ENCODE results near the gene PIAS3.

The PIAS3 gene

GRCh38 chr1:145857170-145857569, 1.7 kb downstream of the PIAS3 start:
- H3K4ac ChIP-seq (ENCODE audit: low read depth, low read length), result no peak overlapping the region
- H3K4me3 ChIP-seq (ENCODE audit: low read length), result no peak overlapping the region
- H3K79me1 ChIP-seq (ENCODE audit: low read length), result peaks cover 9% of the 10 kb centered on the region
- no peak overlapping the region for H4K5ac ChIP-seq (ENCODE audit: low read length)
- no peaks in the 10 kb centered on the region for H3K27me3 ChIP-seq (ENCODE audit: insufficient read depth, low read length, poor library complexity)
- H3K79me2 ChIP-seq (ENCODE audit: control insufficient read depth, insufficient read depth, low read length), result peaks cover 2% of the 10 kb centered on the region
- H3K36me3 ChIP-seq (ENCODE audit: control insufficient read depth, insufficient read depth, low read length), result peaks cover 25% of the 10 kb centered on the region
- no peak overlapping the region for H3K4me2 ChIP-seq (ENCODE audit: low read length)
- H4K8ac ChIP-seq (ENCODE audit: low read depth, low read length), result no peak overlapping the region
- H2BK120ac ChIP-seq (ENCODE audit: low read depth, low read length), result no peak overlapping the region
- no CpG with 5 or more reads among the region's 4 CpGs for WGBS (ENCODE audit: extremely low coverage, insufficient coverage, low lambda C conversion rate)
- H3K23ac ChIP-seq (ENCODE audit: low read length), result no peak overlapping the region
- no peak overlapping the region for H3K27ac ChIP-seq (ENCODE audit: low read depth, low read length)
- H2BK15ac ChIP-seq (replicated peaks; ENCODE audit: low read depth), result no peak overlapping the region
- H2BK5ac ChIP-seq (ENCODE audit: low read length), result no peak overlapping the region
- H2AK5ac ChIP-seq (ENCODE audit: low read length), result no peak overlapping the region
- H3K4me1 ChIP-seq (ENCODE audit: control insufficient read depth, low read depth, low read length), result peaks cover 5% of the 10 kb centered on the region
- H3K56ac ChIP-seq (ENCODE audit: low read length), result no peak overlapping the region
- no peak for DNase-seq
- no peak overlapping the region for H3K9ac ChIP-seq (ENCODE audit: low read length)
- H3K18ac ChIP-seq (ENCODE audit: low read length), result no peak overlapping the region

- no peak overlapping the region for H3K56ac ChIP-seq (ENCODE audit: low read length)
- no peak overlapping the region for H3K27ac ChIP-seq (ENCODE audit: low read depth, low read length)
- H3K4ac ChIP-seq (ENCODE audit: low read depth, low read length), result no peak overlapping the region
- H2BK15ac ChIP-seq (replicated peaks; ENCODE audit: low read depth), result no peak overlapping the region
- peaks cover 2% of the 10 kb centered on the region for H3K79me2 ChIP-seq (ENCODE audit: control insufficient read depth, insufficient read depth, low read length)
- no peaks in the 10 kb centered on the region for H3K27me3 ChIP-seq (ENCODE audit: insufficient read depth, low read length, poor library complexity)
- no peak overlapping the region for H3K4me2 ChIP-seq (ENCODE audit: low read length)
- no peak overlapping the region for H2BK120ac ChIP-seq (ENCODE audit: low read depth, low read length)
- WGBS (ENCODE audit: extremely low coverage, insufficient coverage, low lambda C conversion rate), result no CpG with 5 or more reads among the region's 7 CpGs
- H3K23ac ChIP-seq (ENCODE audit: low read length), result no peak overlapping the region
- no peak overlapping the region for H2AK5ac ChIP-seq (ENCODE audit: low read length)
- H2BK5ac ChIP-seq (ENCODE audit: low read length), result no peak overlapping the region
- no peak overlapping the region for H3K9ac ChIP-seq (ENCODE audit: low read length)
- no peak overlapping the region for H4K5ac ChIP-seq (ENCODE audit: low read length)
- no peak overlapping the region for H4K8ac ChIP-seq (ENCODE audit: low read depth, low read length)
- H3K4me1 ChIP-seq (ENCODE audit: control insufficient read depth, low read depth, low read length), result peaks cover 5% of the 10 kb centered on the region
- peaks cover 26% of the 10 kb centered on the region for H3K36me3 ChIP-seq (ENCODE audit: control insufficient read depth, insufficient read depth, low read length)
- H3K4me3 ChIP-seq (ENCODE audit: low read length), result no peak overlapping the region
- H3K18ac ChIP-seq (ENCODE audit: low read length), result no peak overlapping the region
- no peak for DNase-seq
- peaks cover 9% of the 10 kb centered on the region for H3K79me1 ChIP-seq (ENCODE audit: low read length)
Observed at GRCh38 chr1:145855426-145855948, 3.4 kb downstream of the PIAS3 start.

GRCh38 chr1:145849356-145850160, 9.3 kb downstream of the PIAS3 start:
- no peak overlapping the region for H3K56ac ChIP-seq (ENCODE audit: low read length)
- H2AK5ac ChIP-seq (ENCODE audit: low read length), result no peak overlapping the region
- no peak overlapping the region for H2BK5ac ChIP-seq (ENCODE audit: low read length)
- H3K4me2 ChIP-seq (ENCODE audit: low read length), result no peak overlapping the region
- WGBS (ENCODE audit: extremely low coverage, insufficient coverage, low lambda C conversion rate), result no CpG with 5 or more reads among the region's 15 CpGs
- peak; percentile 50 for DNase-seq
- no peaks in the 10 kb centered on the region for H3K27me3 ChIP-seq (ENCODE audit: insufficient read depth, low read length, poor library complexity)
- H3K27ac ChIP-seq (ENCODE audit: low read depth, low read length), result no peak overlapping the region
- H2BK120ac ChIP-seq (ENCODE audit: low read depth, low read length), result no peak overlapping the region
- no peak overlapping the region for H3K4me3 ChIP-seq (ENCODE audit: low read length)
- peaks cover 16% of the 10 kb centered on the region for H3K36me3 ChIP-seq (ENCODE audit: control insufficient read depth, insufficient read depth, low read length)
- H2BK15ac ChIP-seq (replicated peaks; ENCODE audit: low read depth), result no peak overlapping the region
- no peak overlapping the region for H3K18ac ChIP-seq (ENCODE audit: low read length)
- H4K5ac ChIP-seq (ENCODE audit: low read length), result no peak overlapping the region
- H3K23ac ChIP-seq (ENCODE audit: low read length), result no peak overlapping the region
- H3K79me2 ChIP-seq (ENCODE audit: control insufficient read depth, insufficient read depth, low read length), result no peaks in the 10 kb centered on the region
- H4K8ac ChIP-seq (ENCODE audit: low read depth, low read length), result no peak overlapping the region
- H3K4me1 ChIP-seq (ENCODE audit: control insufficient read depth, low read depth, low read length), result no peaks in the 10 kb centered on the region
- H3K9ac ChIP-seq (ENCODE audit: low read length), result no peak overlapping the region
- H3K4ac ChIP-seq (ENCODE audit: low read depth, low read length), result no peak overlapping the region
- no peaks in the 10 kb centered on the region for H3K79me1 ChIP-seq (ENCODE audit: low read length)

GRCh38 chr1:145847827-145848226, 11.1 kb downstream of the PIAS3 start:
- H3K79me1 ChIP-seq (ENCODE audit: low read length), result no peaks in the 10 kb centered on the region
- H2BK15ac ChIP-seq (replicated peaks; ENCODE audit: low read depth), result no peak overlapping the region
- H3K27ac ChIP-seq (ENCODE audit: low read depth, low read length), result no peak overlapping the region
- H3K18ac ChIP-seq (ENCODE audit: low read length), result no peak overlapping the region
- H2BK5ac ChIP-seq (ENCODE audit: low read length), result no peak overlapping the region
- WGBS (ENCODE audit: extremely low coverage, insufficient coverage, low lambda C conversion rate), result no CpG with 5 or more reads among the region's 3 CpGs
- no peak overlapping the region for H4K5ac ChIP-seq (ENCODE audit: low read length)
- no peak overlapping the region for H3K4me2 ChIP-seq (ENCODE audit: low read length)
- no peak overlapping the region for H2AK5ac ChIP-seq (ENCODE audit: low read length)
- H3K4me1 ChIP-seq (ENCODE audit: control insufficient read depth, low read depth, low read length), result no peaks in the 10 kb centered on the region
- no peak overlapping the region for H3K4ac ChIP-seq (ENCODE audit: low read depth, low read length)
- H4K8ac ChIP-seq (ENCODE audit: low read depth, low read length), result no peak overlapping the region
- H3K79me2 ChIP-seq (ENCODE audit: control insufficient read depth, insufficient read depth, low read length), result no peaks in the 10 kb centered on the region
- peaks cover 8% of the 10 kb centered on the region for H3K36me3 ChIP-seq (ENCODE audit: control insufficient read depth, insufficient read depth, low read length)
- no peak overlapping the region for H3K56ac ChIP-seq (ENCODE audit: low read length)
- no peak for DNase-seq
- no peak overlapping the region for H2BK120ac ChIP-seq (ENCODE audit: low read depth, low read length)
- H3K27me3 ChIP-seq (ENCODE audit: insufficient read depth, low read length, poor library complexity), result no peaks in the 10 kb centered on the region
- H3K4me3 ChIP-seq (ENCODE audit: low read length), result no peak overlapping the region
- H3K23ac ChIP-seq (ENCODE audit: low read length), result no peak overlapping the region
- H3K9ac ChIP-seq (ENCODE audit: low read length), result no peak overlapping the region

GRCh38 chr1:145846201-145846612, 12.7 kb downstream of the PIAS3 start:
- Histone ChIP-seq H3K79me2 (ENCODE audit: control insufficient read depth, insufficient read depth, low read length) (no peaks in the 10 kb centered on the region), H3K36me3 (ENCODE audit: control insufficient read depth, insufficient read depth, low read length) (peaks cover 9% of the 10 kb centered on the region)

More at GRCh38 chr1:145846201-145846612, 12.7 kb downstream of the PIAS3 start:
- peak; percentile 65 for DNase-seq
- Histone ChIP-seq H2AK5ac (ENCODE audit: low read length) (no peak overlapping the region), H2BK120ac (ENCODE audit: low read depth, low read length) (no peak overlapping the region), H3K18ac (ENCODE audit: low read length) (peak overlapping the region; percentile 46), H4K8ac (ENCODE audit: low read depth, low read length) (no peak overlapping the region), H3K23ac (ENCODE audit: low read length) (no peak overlapping the region), H2BK15ac (replicated peaks; ENCODE audit: low read depth) (no peak overlapping the region), H3K9ac (ENCODE audit: low read length) (peak overlapping the region; percentile 86), H4K5ac (ENCODE audit: low read length) (no peak overlapping the region), H3K79me1 (ENCODE audit: low read length) (no peaks in the 10 kb centered on the region), H3K27ac (ENCODE audit: low read depth, low read length) (no peak overlapping the region), H3K4ac (ENCODE audit: low read depth, low read length) (no peak overlapping the region), H3K4me3 (ENCODE audit: low read length) (peak overlapping the region; percentile 66), H2BK5ac (ENCODE audit: low read length) (no peak overlapping the region), H3K27me3 (ENCODE audit: insufficient read depth, low read length, poor library complexity) (no peaks in the 10 kb centered on the region), H3K4me2 (ENCODE audit: low read length) (peak overlapping the region; percentile 92), H3K4me1 (ENCODE audit: control insufficient read depth, low read depth, low read length) (no peaks in the 10 kb centered on the region), H3K56ac (ENCODE audit: low read length) (peak overlapping the region; percentile 95)
- WGBS (ENCODE audit: extremely low coverage, insufficient coverage, low lambda C conversion rate), result no CpG with 5 or more reads among the region's 3 CpGs

Measured in mesendoderm (in vitro differentiated cells).